Tibial artery (tissue), 4 donors: ENCODE measurements around the gene TXK.

Experiments used
- DNase-seq, 2 donors: peaks; one replicate each; pipeline ENCODE4 v3.0.0-alpha.2; 2019
- H3K27ac ChIP-seq, 2 donors: fragments of 200-600 bp; sonication (generic) in 1 of 2; 1 replicate in 1 of 2; 2 replicates in 1 of 2; pipeline ENCODE4 v1.5.1; 2018 to 2019; ENCODE audit warnings: mild to moderate bottlenecking in 1 of 2
- H3K27me3 ChIP-seq, 2 donors: fragments of 200-600 bp; sonication (generic) in 1 of 2; one replicate each; pipeline versions ENCODE4 v1.5.1 to v1.6.0; 2016 to 2019
- H3K36me3 ChIP-seq, 3 donors: fragments of 200-600 bp; sonication (generic) in 2 of 3; one replicate each; pipeline ENCODE4 v1.5.1; 2016 to 2019; ENCODE audit warnings: mild to moderate bottlenecking in 2 of 3
- H3K4me1 ChIP-seq, 4 donors: fragments of 200-600 bp; sonication (generic) in 2 of 4; 1 replicate in 3 of 4; 2 replicates in 1 of 4; pipeline ENCODE4 v1.5.1; 2016 to 2019
- H3K4me3 ChIP-seq, 2 donors: fragments of 200-600 bp; sonication (generic) in 1 of 2; 1 replicate in 1 of 2; 2 replicates in 1 of 2; pipeline ENCODE4 v1.5.1; 2018 to 2019; ENCODE audit warnings: mild to moderate bottlenecking in 2 of 2
- H3K9me3 ChIP-seq, 3 donors: fragments of 200-600 bp; sonication (generic) in 1 of 3; one replicate each; pipeline ENCODE4 v1.5.1; 2016 to 2019
- intact Hi-C: fragments of 100-400 bp; cut with DNase I; formaldehyde crosslinking; loops from one replicate; pipeline ENCODE4 v1.15.0; 2023; ENCODE audit warnings: low total_unique reads
- TF ChIP-seq, protein P1 (sequence below), 2 experiments: fragments of 200-600 bp in 1 of 2; fragments of 450-650 bp in 1 of 2; IDR thresholded peaks; one replicate each; pipeline ENCODE4 v1.5.1; 2017 to 2019; ENCODE audit warnings: antibody characterized with exemption in 2 of 2, mild to moderate bottlenecking in 1 of 2, moderate library complexity in 1 of 2

The TXK gene

DNA sequence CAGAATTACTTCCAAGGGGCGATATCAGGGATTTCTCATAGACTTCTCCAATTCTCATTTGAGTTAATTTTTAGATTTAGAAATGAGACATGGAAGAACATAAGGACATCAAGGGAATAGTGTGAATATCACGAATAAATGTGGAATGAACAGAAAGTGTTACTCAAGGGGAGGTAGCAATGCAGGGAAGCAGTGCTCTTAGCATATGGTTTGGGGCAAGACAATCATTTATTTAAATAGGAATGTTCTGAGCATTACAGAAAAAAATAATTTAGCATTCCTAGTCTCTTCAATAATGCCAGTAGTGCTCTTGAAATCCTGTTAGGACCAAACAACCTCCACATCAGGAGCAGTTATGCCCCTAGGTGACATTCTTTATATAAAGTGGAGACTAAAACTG is 55.6 kb downstream of the TXK start:
- no peak overlapping the region for H3K4me3 ChIP-seq

DNA sequence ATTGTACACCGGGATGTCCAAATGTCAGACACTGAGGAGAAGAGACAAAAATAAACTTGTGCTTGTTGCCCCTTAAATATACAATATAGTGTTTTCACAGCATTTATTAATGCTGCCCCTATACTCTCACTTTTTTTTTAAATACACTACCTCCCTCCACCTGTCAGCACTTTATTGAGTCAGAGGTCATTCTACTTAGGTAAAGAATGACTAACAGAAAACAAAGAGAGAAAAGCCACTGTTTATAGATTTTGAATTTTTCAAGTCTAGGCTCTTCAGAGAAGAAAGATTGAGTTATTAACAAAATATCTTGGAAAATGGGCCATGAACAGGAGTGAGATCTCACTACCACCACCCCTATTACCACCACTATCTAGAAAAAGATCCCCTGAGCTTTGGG is 59.4 kb downstream of the TXK start:
- H3K4me3 ChIP-seq: no peak overlapping the region
- no peaks in the 10 kb centered on the region for H3K36me3 ChIP-seq
- no peaks in the 10 kb centered on the region for H3K27me3 ChIP-seq
- DNase-seq: no peak
- no peak overlapping the region for H3K27ac ChIP-seq
- TF ChIP-seq, protein P1, sequence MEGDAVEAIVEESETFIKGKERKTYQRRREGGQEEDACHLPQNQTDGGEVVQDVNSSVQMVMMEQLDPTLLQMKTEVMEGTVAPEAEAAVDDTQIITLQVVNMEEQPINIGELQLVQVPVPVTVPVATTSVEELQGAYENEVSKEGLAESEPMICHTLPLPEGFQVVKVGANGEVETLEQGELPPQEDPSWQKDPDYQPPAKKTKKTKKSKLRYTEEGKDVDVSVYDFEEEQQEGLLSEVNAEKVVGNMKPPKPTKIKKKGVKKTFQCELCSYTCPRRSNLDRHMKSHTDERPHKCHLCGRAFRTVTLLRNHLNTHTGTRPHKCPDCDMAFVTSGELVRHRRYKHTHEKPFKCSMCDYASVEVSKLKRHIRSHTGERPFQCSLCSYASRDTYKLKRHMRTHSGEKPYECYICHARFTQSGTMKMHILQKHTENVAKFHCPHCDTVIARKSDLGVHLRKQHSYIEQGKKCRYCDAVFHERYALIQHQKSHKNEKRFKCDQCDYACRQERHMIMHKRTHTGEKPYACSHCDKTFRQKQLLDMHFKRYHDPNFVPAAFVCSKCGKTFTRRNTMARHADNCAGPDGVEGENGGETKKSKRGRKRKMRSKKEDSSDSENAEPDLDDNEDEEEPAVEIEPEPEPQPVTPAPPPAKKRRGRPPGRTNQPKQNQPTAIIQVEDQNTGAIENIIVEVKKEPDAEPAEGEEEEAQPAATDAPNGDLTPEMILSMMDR (IDR thresholded peaks at IDR 0.05): no peak
- H3K9me3 ChIP-seq: no peaks in the 10 kb centered on the region
- intact Hi-C loops: no loop called here
- H3K4me1 ChIP-seq: no peaks in the 10 kb centered on the region

More for the DNA sequence above, 55.6 kb downstream of the TXK start:
- no peaks in the 10 kb centered on the region for H3K36me3 ChIP-seq
- intact Hi-C loops: no loop called here
- H3K9me3 ChIP-seq: no peaks in the 10 kb centered on the region
- no peaks in the 10 kb centered on the region for H3K4me1 ChIP-seq
- no peak overlapping the region for H3K27ac ChIP-seq
- TF ChIP-seq, protein P1 (IDR thresholded peaks at IDR 0.05): no peak
- DNase-seq: no peak
- H3K27me3 ChIP-seq: no peaks in the 10 kb centered on the region

DNA sequence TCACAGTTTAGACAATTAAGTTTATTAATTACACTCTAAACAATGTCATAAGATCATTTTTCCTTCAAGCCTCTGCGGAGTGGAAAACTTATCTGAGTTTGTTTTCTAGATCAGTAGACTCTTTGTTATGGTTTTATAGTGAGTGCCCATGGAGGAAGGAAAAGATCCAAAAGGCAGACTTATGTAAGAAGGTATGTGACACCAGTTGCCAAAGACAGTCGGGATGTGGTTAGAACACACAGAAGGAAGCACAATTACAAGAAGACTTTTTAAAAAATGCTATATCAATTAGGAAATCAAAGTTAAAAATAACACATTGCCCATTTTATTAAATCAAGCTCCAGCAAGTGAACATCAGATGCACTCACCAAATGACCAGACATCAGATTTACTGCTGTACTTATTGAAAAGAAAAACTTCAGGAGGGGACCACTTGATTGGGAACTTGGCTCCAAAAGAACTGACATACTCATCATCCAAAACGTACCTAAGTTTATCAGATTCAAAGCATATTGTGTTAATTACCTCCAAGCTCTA is 60.4 kb downstream of the TXK start:
- DNase-seq: no peak
- Histone ChIP-seq H3K36me3 (no peaks in the 10 kb centered on the region), H3K4me1 (no peaks in the 10 kb centered on the region), H3K27ac (no peak overlapping the region), H3K4me3 (no peak overlapping the region), H3K9me3 (no peaks in the 10 kb centered on the region), H3K27me3 (no peaks in the 10 kb centered on the region)
- intact Hi-C loops: no loop called here
- TF ChIP-seq, protein P1 (IDR thresholded peaks at IDR 0.05): no peak

DNA sequence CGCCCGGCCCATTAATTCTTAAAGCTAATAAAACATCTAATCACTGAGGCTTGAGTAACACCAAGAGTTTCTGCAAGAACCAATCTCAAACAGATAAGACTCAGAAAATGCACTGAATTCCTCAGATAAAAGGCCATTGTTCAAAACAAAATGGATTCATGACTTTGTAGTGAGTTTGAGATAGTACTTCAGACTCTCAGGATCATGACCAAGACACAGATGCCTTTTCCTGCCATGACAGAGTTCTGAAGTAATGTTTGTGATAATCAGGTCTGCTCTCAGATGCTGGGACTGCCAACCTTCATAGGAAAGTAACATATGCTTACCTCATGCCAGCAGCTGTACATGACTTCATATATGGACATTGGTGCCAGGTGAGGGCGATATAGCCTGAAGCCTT is 62.9 kb downstream of the TXK start:
- TF ChIP-seq, protein P1 (IDR thresholded peaks at IDR 0.05): no peak
- no peak for DNase-seq
- intact Hi-C loops: no loop called here
- no peaks in the 10 kb centered on the region for H3K27me3 ChIP-seq
- H3K9me3 ChIP-seq: no peaks in the 10 kb centered on the region
- H3K27ac ChIP-seq: no peak overlapping the region
- no peaks in the 10 kb centered on the region for H3K36me3 ChIP-seq
- H3K4me3 ChIP-seq: no peak overlapping the region
- no peaks in the 10 kb centered on the region for H3K4me1 ChIP-seq

DNA sequence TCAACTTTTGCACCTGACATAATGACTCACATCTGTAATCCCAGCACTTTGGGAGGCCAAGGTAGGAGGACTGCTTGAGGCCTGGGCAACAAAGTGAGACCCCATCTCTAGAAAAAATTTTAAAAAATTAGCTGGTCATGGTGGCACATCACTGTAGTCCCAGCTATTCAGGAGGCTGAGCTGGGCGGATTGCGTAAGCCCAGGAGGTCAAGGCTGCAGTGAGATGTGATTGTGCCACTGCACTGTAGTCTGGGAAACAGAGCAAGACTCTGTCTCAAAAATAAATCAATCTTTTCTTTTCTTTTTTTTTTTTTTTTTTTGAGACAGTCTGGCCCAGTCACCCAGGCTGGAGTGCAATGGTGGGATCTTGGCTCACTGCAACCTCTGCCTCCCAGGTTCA is 65.0 kb downstream of the TXK start:
- Histone ChIP-seq H3K36me3 (no peaks in the 10 kb centered on the region), H3K4me3 (no peak overlapping the region), H3K9me3 (no peaks in the 10 kb centered on the region), H3K4me1 (no peaks in the 10 kb centered on the region), H3K27ac (no peak overlapping the region), H3K27me3 (no peaks in the 10 kb centered on the region)
- no peak for DNase-seq
- TF ChIP-seq, protein P1 (IDR thresholded peaks at IDR 0.05): no peak
- intact Hi-C loops: no loop called here

DNA sequence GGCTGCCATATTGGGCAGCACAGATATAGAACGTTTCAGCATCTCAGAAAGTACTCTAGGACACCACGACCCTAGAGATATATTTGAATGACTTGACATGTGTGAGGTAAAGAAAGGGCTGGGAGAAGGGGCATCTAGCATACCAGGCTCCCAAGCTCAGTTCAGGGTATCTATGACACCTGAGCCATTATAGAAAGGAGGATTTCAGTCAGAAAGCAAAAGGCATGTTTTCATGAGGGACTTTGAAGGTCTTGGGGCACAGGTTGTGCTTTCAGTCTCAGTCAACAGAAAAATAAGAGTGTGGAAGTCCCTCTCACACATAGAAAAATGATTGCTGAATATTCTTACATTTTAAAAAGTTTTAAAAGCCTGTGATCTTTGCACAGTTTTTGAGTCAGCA is 65.9 kb downstream of the TXK start:
- no peak overlapping the region for H3K27ac ChIP-seq
- no peaks in the 10 kb centered on the region for H3K9me3 ChIP-seq
- TF ChIP-seq, protein P1 (IDR thresholded peaks at IDR 0.05): no peak
- no peaks in the 10 kb centered on the region for H3K4me1 ChIP-seq
- H3K36me3 ChIP-seq: no peaks in the 10 kb centered on the region
- intact Hi-C loops: no loop called here
- no peaks in the 10 kb centered on the region for H3K27me3 ChIP-seq
- no peak for DNase-seq
- no peak overlapping the region for H3K4me3 ChIP-seq
